ENCODE measurements around the gene SYPL1. TPM values are rescaled to one million over a fixed set of nuclear protein-coding genes. Genes with fewer than 3 reads are reported as not detected.

The SYPL1 gene
- total and polyA plus RNA-seq, 5 experiments from 2014 or later, result 56.8 to 78.4 (median 67.5) TPM

- DNase-seq, result no peak
- Mint-ChIP-seq H3K4me1 (peaks cover 11 to 50% (median 26%) of the 10 kb centered on the region in 4 donors), H3K4me3 (no peak overlapping the region), H3K36me3 (peaks cover 0 to 15% (median 2%) of the 10 kb centered on the region in 3 donors), H3K9me3 (no peaks in the 10 kb centered on the region), H3K27me3 (no peaks in the 10 kb centered on the region), H3K27ac (peak overlapping the region in 6 of 10 donors; percentile 22 to 66 (median 40))
- POLR2A ChIA-PET, result interaction anchor here (0.6 to 2.9 kb wide), 3 partner anchors 12 to 29 kb away, joined by 3 to 12 read pairs (median 5); no protein-coding TSS in a partner anchor
- no peak for ATAC-seq
These were observed 28.4 kb downstream of the SYPL1 start for GRCh38 chr7:106083717-106084116.

- H3K4me1 Mint-ChIP-seq, result peaks cover 12 to 54% (median 29%) of the 10 kb centered on the region in 4 donors
These were observed 29.8 kb downstream of the SYPL1 start for GRCh38 chr7:106082087-106082854.

GRCh38 chr7:106080300-106080987, 31.7 kb downstream of the SYPL1 start:
- Mint-ChIP-seq H3K27ac (peak overlapping the region in 2 of 10 donors; percentile 5 to 35), H3K4me1 (peaks cover 12 to 59% (median 39%) of the 10 kb centered on the region in 4 donors), H3K27me3 (no peaks in the 10 kb centered on the region), H3K9me3 (no peaks in the 10 kb centered on the region), H3K36me3 (no peaks in the 10 kb centered on the region), H3K4me3 (no peak overlapping the region)
- no peak for DNase-seq
- ATAC-seq, result no peak
- POLR2A ChIA-PET, result interaction anchor here (0.7 to 1.4 kb wide), 4 partner anchors 10 to 257 kb away, joined by 3 to 4 read pairs (median 3); partner anchors contain the start of gene SYPL1

More at GRCh38 chr7:106082087-106082854, 29.8 kb downstream of the SYPL1 start:
- Mint-ChIP-seq H3K27ac (no peak overlapping the region), H3K27me3 (no peaks in the 10 kb centered on the region), H3K36me3 (peaks cover 0 to 4% (median 0%) of the 10 kb centered on the region in 3 donors), H3K4me3 (no peak overlapping the region), H3K9me3 (no peaks in the 10 kb centered on the region)
- POLR2A ChIA-PET, result interaction anchor here (1.0 to 2.9 kb wide), 3 partner anchors 9 to 30 kb away, joined by 3 to 12 read pairs (median 3); no protein-coding TSS in a partner anchor
- ATAC-seq (no peak), DNase-seq (no peak)

GRCh38 chr7:106076537-106076936, 35.6 kb downstream of the SYPL1 start:
- Mint-ChIP-seq H3K27ac (peak overlapping the region in 2 of 10 donors; percentile 10 to 30), H3K4me1 (peaks cover 23 to 74% (median 61%) of the 10 kb centered on the region in 4 donors), H3K27me3 (no peaks in the 10 kb centered on the region), H3K4me3 (peak overlapping the region in 1 of 10 donors; percentile 2), H3K36me3 (no peaks in the 10 kb centered on the region), H3K9me3 (no peaks in the 10 kb centered on the region)
- POLR2A ChIA-PET, result interaction anchor here (1.1 kb wide), 1 partner anchor 36 kb away, joined by 3 read pairs; the partner anchor contains the start of gene SYPL1
- ATAC-seq (no peak), DNase-seq (no peak)

GRCh38 chr7:106075937-106076336, 36.2 kb downstream of the SYPL1 start:
- POLR2A ChIA-PET, result no interaction called here
- peak overlapping the region in 1 of 10 donors; percentile 10 for H3K27ac Mint-ChIP-seq
- H3K4me1 Mint-ChIP-seq, result peaks cover 27 to 79% (median 67%) of the 10 kb centered on the region in 4 donors

GRCh38 chr7:106074257-106074656, 37.9 kb downstream of the SYPL1 start:
- peaks cover 32 to 83% (median 74%) of the 10 kb centered on the region in 4 donors for H3K4me1 Mint-ChIP-seq
- ATAC-seq (no peak), DNase-seq (no peak)
- no peaks in the 10 kb centered on the region for H3K27me3 Mint-ChIP-seq
- H3K36me3 Mint-ChIP-seq, result no peaks in the 10 kb centered on the region
- POLR2A ChIA-PET, result interaction anchor here (1.1 to 6.6 kb wide), 2 partner anchors 11 to 37 kb away, joined by 3 to 149 read pairs; partner anchors contain the start of gene SYPL1
- no peaks in the 10 kb centered on the region for H3K9me3 Mint-ChIP-seq
- peak overlapping the region in 1 of 10 donors; percentile 3 for H3K4me3 Mint-ChIP-seq
- peak overlapping the region; percentile 28 to 99 (median 86) for H3K27ac Mint-ChIP-seq

More at GRCh38 chr7:106075937-106076336, 36.2 kb downstream of the SYPL1 start:
- no peaks in the 10 kb centered on the region for H3K27me3 Mint-ChIP-seq
- no peak for DNase-seq
- no peak for ATAC-seq
- no peaks in the 10 kb centered on the region for H3K36me3 Mint-ChIP-seq
- H3K4me3 Mint-ChIP-seq, result no peak overlapping the region
- H3K9me3 Mint-ChIP-seq, result no peaks in the 10 kb centered on the region

- H3K27ac Mint-ChIP-seq, result peak overlapping the region; percentile 49 to 99 (median 90)
- H3K4me1 Mint-ChIP-seq, result peaks cover 30 to 83% (median 74%) of the 10 kb centered on the region in 4 donors
- H3K27me3 Mint-ChIP-seq, result no peaks in the 10 kb centered on the region
- POLR2A ChIA-PET, result interaction anchor here (1.0 to 6.6 kb wide), 2 partner anchors 8 to 38 kb away, joined by 3 to 149 read pairs; partner anchors contain the start of gene SYPL1
- ATAC-seq, result no peak
- no peak for DNase-seq
- H3K4me3 Mint-ChIP-seq, result peak overlapping the region in 2 of 10 donors; percentile 15 to 30
- H3K9me3 Mint-ChIP-seq, result no peaks in the 10 kb centered on the region
- H3K36me3 Mint-ChIP-seq, result no peaks in the 10 kb centered on the region
These were observed 38.4 kb downstream of the SYPL1 start for GRCh38 chr7:106073701-106074100.

GRCh38 chr7:106072715-106073091, 39.4 kb downstream of the SYPL1 start:
- Mint-ChIP-seq H3K9me3 (no peaks in the 10 kb centered on the region), H3K4me1 (peaks cover 34 to 88% (median 74%) of the 10 kb centered on the region in 4 donors), H3K36me3 (no peaks in the 10 kb centered on the region), H3K4me3 (peak overlapping the region in 6 of 10 donors; percentile 16 to 84 (median 74)), H3K27ac (peak overlapping the region; percentile 94 to 99 (median 96)), H3K27me3 (no peaks in the 10 kb centered on the region)
- no peak for ATAC-seq
- no peak for DNase-seq
- POLR2A ChIA-PET, result interaction anchor here (0.7 to 6.6 kb wide), 9 partner anchors 9 to 1059 kb away, joined by 3 to 149 read pairs (median 6); partner anchors contain the start of genes KMT2E, NAMPT and SYPL1

GRCh38 chr7:106071999-106072714, 40.0 kb downstream of the SYPL1 start:
- ATAC-seq, result peak; percentile 7 to 28
- Mint-ChIP-seq H3K4me1 (peaks cover 34 to 85% (median 70%) of the 10 kb centered on the region in 4 donors), H3K27ac (peak overlapping the region; percentile 94 to 99 (median 96)), H3K36me3 (no peaks in the 10 kb centered on the region), H3K27me3 (no peaks in the 10 kb centered on the region), H3K9me3 (no peaks in the 10 kb centered on the region), H3K4me3 (peak overlapping the region; percentile 69 to 84 (median 78))
- POLR2A ChIA-PET, result interaction anchor here (0.7 to 6.6 kb wide), 15 partner anchors 10 to 1059 kb away, joined by 3 to 149 read pairs (median 4); partner anchors contain the start of genes KMT2E, NAMPT and SYPL1
- no peak for DNase-seq

- POLR2A ChIA-PET, result interaction anchor here (0.6 to 6.6 kb wide), 19 partner anchors 8 to 1058 kb away, joined by 3 to 149 read pairs (median 4); partner anchors contain the start of genes KMT2E, NAMPT and SYPL1
- H3K27me3 Mint-ChIP-seq, result no peaks in the 10 kb centered on the region
These were observed 40.6 kb downstream of the SYPL1 start for GRCh38 chr7:106071356-106071998.

GRCh38 chr7:106070567-106071254, 41.4 kb downstream of the SYPL1 start:
- Mint-ChIP-seq H3K9me3 (no peaks in the 10 kb centered on the region), H3K36me3 (no peaks in the 10 kb centered on the region), H3K27ac (peak overlapping the region; percentile 94 to 99 (median 96)), H3K4me3 (peak overlapping the region; percentile 69 to 84 (median 78)), H3K27me3 (no peaks in the 10 kb centered on the region), H3K4me1 (peaks cover 34 to 72% (median 59%) of the 10 kb centered on the region in 4 donors)
- POLR2A ChIA-PET, result interaction anchor here (0.6 to 6.6 kb wide), 14 partner anchors 9 to 380 kb away, joined by 3 to 149 read pairs (median 4); partner anchors contain the start of gene SYPL1
- ATAC-seq (no peak), DNase-seq (no peak)

More at GRCh38 chr7:106071356-106071998, 40.6 kb downstream of the SYPL1 start:
- Mint-ChIP-seq H3K9me3 (no peaks in the 10 kb centered on the region), H3K27ac (peak overlapping the region; percentile 94 to 99 (median 96)), H3K4me1 (peaks cover 34 to 80% (median 64%) of the 10 kb centered on the region in 4 donors), H3K36me3 (no peaks in the 10 kb centered on the region), H3K4me3 (peak overlapping the region; percentile 69 to 84 (median 78))
- DNase-seq (peak in 7 of 10 donors; percentile 19 to 76 (median 52)), ATAC-seq (peak; percentile 97)
